HFFc6 (cell line): ENCODE data around the gene SLC6A7. TPM values are rescaled to one million over a fixed set of nuclear protein-coding genes. Genes with fewer than 3 reads are reported as not detected.

Source experiments
- DNase-seq: peaks from one replicate; pipeline ENCODE4 v3.0.0-alpha.2; 2018
- H3K27ac Mint-ChIP-seq: 2 replicates; pipeline ENCODE4 v1.8.0; 2020; ENCODE audit warnings: mild to moderate bottlenecking, mixed read lengths
- H3K27me3 Mint-ChIP-seq: 2 replicates; pipeline ENCODE4 v1.8.0; 2021; ENCODE audit warnings: mild to moderate bottlenecking, moderate library complexity, mixed read lengths; ENCODE audit not compliant: insufficient read depth
- H3K36me3 Mint-ChIP-seq: 2 replicates; pipeline ENCODE4 v1.8.0; 2021; ENCODE audit warnings: low read depth, mixed read lengths
- H3K4me1 Mint-ChIP-seq: 2 replicates; pipeline ENCODE4 v1.8.0; 2020; ENCODE audit warnings: low read depth, mixed read lengths
- H3K4me3 Mint-ChIP-seq: 2 replicates; pipeline ENCODE4 v1.8.0; 2020; ENCODE audit warnings: mild to moderate bottlenecking, moderate library complexity, mixed read lengths
- H3K9me3 Mint-ChIP-seq: 2 replicates; pipeline ENCODE4 v1.8.0; 2020; ENCODE audit warnings: mild to moderate bottlenecking, mixed read lengths
- CTCF ChIP-seq: fragments of 200-600 bp; sonication (generic); IDR thresholded peaks from 2 replicates; pipeline ENCODE4 v1.5.0; 2021; ENCODE audit warnings: antibody characterized with exemption, mild to moderate bottlenecking
- total RNA-seq, 6 experiments: library from RNA; stranded (reverse); fragmentation: NEBNext Ultra II Directional; extraction: Animal tissue kit (Norgen Biotek cat#: 25700); gene quantifications; 2 replicates in 1 of 6; 3 replicates in 5 of 6; pipeline ENCODE4 v1.2.3, GENCODE V29; 2021

SLC6A7 gene
- total RNA-seq, 6 experiments from 2014 or later: not detected

DNA sequence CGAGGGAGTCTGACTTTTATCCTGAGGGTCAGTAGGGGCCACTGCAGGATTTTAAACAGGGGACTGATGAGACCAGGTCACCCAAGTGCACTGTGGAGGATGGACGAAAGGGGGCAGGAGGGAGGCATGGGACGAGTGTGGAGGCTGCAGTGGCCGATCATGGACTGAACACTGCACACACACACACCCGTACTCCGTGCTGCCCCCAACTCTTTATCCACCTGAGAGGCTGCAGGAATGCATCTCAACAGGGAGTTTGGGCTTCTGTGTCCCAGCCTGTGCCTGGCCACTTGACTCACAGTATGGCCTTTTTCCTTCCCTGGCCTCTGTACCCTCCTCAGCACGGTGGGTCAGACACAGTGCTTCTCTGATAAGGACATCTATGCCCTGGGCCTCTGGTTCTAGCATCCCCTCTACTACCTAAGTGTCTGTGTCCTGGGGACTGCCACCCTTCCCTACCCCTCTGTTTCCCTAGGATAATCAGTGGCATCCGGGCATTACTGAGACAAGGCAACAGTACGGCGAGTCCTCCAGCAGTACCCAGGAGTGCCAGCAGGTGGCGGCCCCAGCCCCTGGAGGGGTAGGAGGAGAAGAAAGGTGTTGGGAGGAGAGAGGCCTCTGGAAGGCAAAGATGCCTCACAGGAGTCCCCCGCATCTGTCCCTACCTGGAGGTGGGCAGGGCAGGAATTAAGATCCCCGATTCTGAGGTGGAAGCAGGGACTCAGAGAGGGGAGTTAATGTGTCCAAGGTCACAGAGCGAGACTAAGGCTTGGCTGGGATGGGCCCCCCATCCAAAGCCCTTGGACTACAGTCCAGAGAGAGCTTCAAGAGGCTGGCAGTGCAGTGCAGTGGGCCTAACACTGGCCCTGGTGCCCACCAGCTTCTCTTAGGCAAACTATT, 28.4 kb upstream of the SLC6A7 start:
- no peaks in the 10 kb centered on the region for H3K9me3 Mint-ChIP-seq
- no peak overlapping the region for H3K4me3 Mint-ChIP-seq
- peak; percentile 61 for DNase-seq
- H3K27me3 Mint-ChIP-seq: no peaks in the 10 kb centered on the region; the same call in 1 of the 2 replicates
- peak overlapping the region; percentile 85 for H3K27ac Mint-ChIP-seq
- peaks cover 74% of the 10 kb centered on the region for H3K4me1 Mint-ChIP-seq
- peak; percentile 96 for TF ChIP-seq CTCF
- H3K36me3 Mint-ChIP-seq: no peaks in the 10 kb centered on the region

DNA sequence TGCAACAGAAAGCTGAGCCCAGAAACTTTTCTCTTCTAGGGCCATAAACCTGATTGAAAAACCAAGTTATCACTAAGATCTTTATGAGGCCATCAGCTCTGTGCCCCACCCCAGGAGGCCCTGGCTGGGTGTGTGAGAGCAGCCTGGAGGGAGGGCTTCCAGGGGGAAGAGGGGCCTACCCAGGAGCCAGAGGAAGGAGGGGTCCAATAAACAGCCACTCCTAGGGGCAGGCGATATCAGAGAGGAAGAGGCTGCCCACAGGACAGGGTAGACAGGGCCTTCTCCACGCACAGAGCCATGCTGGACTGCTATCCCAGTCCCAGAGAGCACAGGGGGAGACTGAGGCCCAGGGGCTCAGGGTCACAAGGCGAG, 27.7 kb upstream of the SLC6A7 start:
- no peaks in the 10 kb centered on the region for H3K9me3 Mint-ChIP-seq
- H3K27ac Mint-ChIP-seq: peak overlapping the region; percentile 74; the same call in 1 of the 2 replicates
- H3K27me3 Mint-ChIP-seq: no peaks in the 10 kb centered on the region; the same call in 1 of the 2 replicates
- H3K4me3 Mint-ChIP-seq: no peak overlapping the region
- DNase-seq: no peak
- H3K36me3 Mint-ChIP-seq: no peaks in the 10 kb centered on the region
- H3K4me1 Mint-ChIP-seq: peaks cover 69% of the 10 kb centered on the region
- TF ChIP-seq CTCF: no peak

DNA sequence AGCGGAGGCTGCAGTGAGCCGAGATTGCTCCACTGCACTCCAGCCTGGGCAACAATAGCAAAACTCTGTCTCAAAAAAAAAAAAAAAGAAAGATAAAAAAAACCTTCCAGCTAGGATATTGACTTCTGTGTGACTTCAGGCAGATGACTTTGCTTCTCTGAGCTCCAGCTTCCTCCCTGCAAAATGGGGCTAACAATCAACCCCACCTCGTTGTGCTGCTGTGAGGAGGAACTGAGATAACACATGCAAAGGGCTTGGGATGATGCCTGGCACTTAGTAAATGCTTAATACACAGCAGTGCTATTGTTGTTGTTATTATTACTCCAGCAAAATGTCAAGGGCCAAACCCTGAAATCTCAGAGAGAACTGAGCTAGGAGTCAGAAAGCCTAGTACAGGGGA, 26.8 kb upstream of the SLC6A7 start:
- H3K4me3 Mint-ChIP-seq: no peak overlapping the region
- H3K27me3 Mint-ChIP-seq: no peaks in the 10 kb centered on the region; the same call in 1 of the 2 replicates
- H3K36me3 Mint-ChIP-seq: no peaks in the 10 kb centered on the region
- no peak for TF ChIP-seq CTCF
- no peak for DNase-seq
- no peak overlapping the region for H3K27ac Mint-ChIP-seq
- H3K4me1 Mint-ChIP-seq: peaks cover 60% of the 10 kb centered on the region
- H3K9me3 Mint-ChIP-seq: no peaks in the 10 kb centered on the region

DNA sequence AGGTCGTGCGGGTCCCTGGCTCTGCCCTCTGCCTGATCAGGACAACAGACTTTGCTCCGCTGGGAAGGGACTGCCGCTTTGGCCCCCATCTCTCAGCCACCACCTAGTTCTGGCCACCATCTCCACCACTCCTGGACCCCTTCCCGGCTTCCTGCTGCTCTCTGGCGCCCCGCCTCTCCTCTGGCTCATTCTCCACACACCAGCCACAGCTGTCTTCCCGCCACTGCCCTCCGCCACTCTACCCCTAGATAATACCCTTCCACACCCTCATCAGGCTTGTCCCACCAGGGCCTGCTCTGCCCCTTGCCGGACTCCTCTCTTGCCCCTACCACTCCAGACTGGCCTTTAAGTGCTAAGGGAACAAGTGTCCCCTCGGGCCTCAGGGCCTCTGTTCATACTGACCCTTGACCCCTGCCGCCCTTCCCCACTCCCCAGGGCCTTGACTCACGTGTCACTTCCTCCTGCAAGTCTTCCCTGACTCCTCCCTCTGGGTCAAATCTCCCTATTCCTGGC, 26.3 kb upstream of the SLC6A7 start:
- no peaks in the 10 kb centered on the region; the same call in 1 of the 2 replicates for H3K27me3 Mint-ChIP-seq
- peaks cover 54% of the 10 kb centered on the region for H3K4me1 Mint-ChIP-seq
- no peak for TF ChIP-seq CTCF

DNA sequence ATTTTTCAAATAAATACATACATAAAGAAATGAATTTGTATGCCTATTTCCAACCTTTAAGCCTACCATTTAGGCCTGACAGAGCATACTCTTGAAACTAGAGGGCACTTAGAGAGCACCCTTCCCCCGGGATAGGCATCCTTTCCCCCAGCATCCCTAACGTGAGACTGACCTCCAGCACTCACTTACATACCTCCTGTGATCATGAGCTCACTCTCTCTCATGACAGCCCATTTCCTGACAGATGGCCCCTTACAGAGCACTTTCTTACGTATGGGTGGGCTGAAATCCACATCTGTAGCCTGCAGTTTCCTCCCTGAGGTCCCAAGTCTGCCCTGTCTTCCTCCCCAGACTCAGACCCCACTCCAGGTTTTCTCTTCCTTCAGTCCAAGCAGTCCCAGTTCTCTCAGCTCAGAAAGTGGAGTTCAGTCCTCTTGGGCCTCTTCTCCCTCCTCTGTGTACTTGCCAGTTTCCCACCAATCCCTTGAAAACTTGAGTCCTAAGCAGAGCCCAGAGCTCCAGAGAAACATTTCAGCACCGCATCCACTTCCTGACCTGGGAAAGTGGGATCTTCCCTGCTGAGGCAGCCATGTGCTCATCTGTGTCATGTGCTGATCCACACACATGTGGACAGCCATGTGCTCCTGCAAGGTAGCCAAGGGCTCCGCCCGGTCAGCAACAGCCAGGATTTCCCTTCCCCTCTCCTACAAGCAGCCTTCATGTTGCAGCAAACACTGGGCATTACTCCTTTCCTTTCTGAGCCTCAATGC, 25.5 kb upstream of the SLC6A7 start:
- no peaks in the 10 kb centered on the region for H3K36me3 Mint-ChIP-seq
- no peak for DNase-seq
- H3K4me1 Mint-ChIP-seq: peaks cover 49% of the 10 kb centered on the region
- H3K4me3 Mint-ChIP-seq: no peak overlapping the region
- H3K9me3 Mint-ChIP-seq: no peaks in the 10 kb centered on the region
- H3K27me3 Mint-ChIP-seq: peaks cover under 1% of the 10 kb centered on the region
- H3K27ac Mint-ChIP-seq: peak overlapping the region; percentile 38
- no peak for TF ChIP-seq CTCF

More for the DNA sequence above, 26.3 kb upstream of the SLC6A7 start:
- Mint-ChIP-seq H3K27ac (peak overlapping the region; percentile 75), H3K9me3 (no peaks in the 10 kb centered on the region), H3K36me3 (no peaks in the 10 kb centered on the region), H3K4me3 (no peak overlapping the region)
- no peak for DNase-seq
